ENCODE data around the gene PLXNA4. TPM values are rescaled to one million over a fixed set of nuclear protein-coding genes. Genes with fewer than 3 reads are reported as not detected.

Gene PLXNA4
- polyA plus RNA-seq, 1 donor (not counting 4 experiments of a cell fraction or from before 2014, with no cell fraction given) = 0.01 TPM

GRCh38 chr7:132497098-132497497, 79.2 kb downstream of the PLXNA4 start:
- H3K9me3 ChIP-seq (ENCODE audit: control insufficient read depth, low read depth, low read length) = no peaks in the 10 kb centered on the region
- DNase-seq (ENCODE audit: low read depth, low spot score) (no peak), FAIRE-seq (no peak)
- H3K4me2 ChIP-seq (ENCODE audit: control insufficient read depth, extremely low read depth, insufficient read depth, low read depth, low read length) = no peak overlapping the region
- H3K9ac ChIP-seq (ENCODE audit: control insufficient read depth, extremely low read depth, insufficient read depth, low read length) = no peak overlapping the region
- no peaks in the 10 kb centered on the region for H3K79me2 ChIP-seq (ENCODE audit: control insufficient read depth, insufficient read depth, low read length)
- no peak overlapping the region for H2AFZ ChIP-seq (ENCODE audit: control insufficient read depth, low read length)
- no peak overlapping the region for H3K4me3 ChIP-seq (ENCODE audit: control insufficient read depth in 2 of 3, extremely low read depth in 1 of 3, insufficient read depth in 2 of 3, low read depth in 1 of 3, low read length in 3 of 3)
- H3K36me3 ChIP-seq (ENCODE audit: control insufficient read depth in 2 of 2, extremely low read depth in 1 of 2, insufficient read depth in 2 of 2, low read length in 2 of 2) = no peaks in the 10 kb centered on the region
- H4K20me1 ChIP-seq (ENCODE audit: control insufficient read depth, extremely low read depth, insufficient read depth, low read length) = no peaks in the 10 kb centered on the region
- TF ChIP-seq EZH2 (IDR thresholded peaks at IDR 0.05; ENCODE audit: low read length) (no peak), CTCF (optimal IDR thresholded peaks at IDR 0.05 in 1 of 3, IDR thresholded peaks at IDR 0.05 in 1 of 3, conservative IDR thresholded peaks at IDR 0.05 in 1 of 3; ENCODE audit: extremely low read depth in 1 of 3, insufficient read depth in 2 of 3, low read length in 3 of 3) (no peak)
- peaks cover 10% of the 10 kb centered on the region for H3K27me3 ChIP-seq (ENCODE audit: control insufficient read depth, extremely low read depth, insufficient read depth, low read length)
- no peak overlapping the region for H3K27ac ChIP-seq (ENCODE audit: control insufficient read depth, insufficient read depth, low read length)
- H3K4me1 ChIP-seq (ENCODE audit: control insufficient read depth, extremely low read depth, insufficient read depth, low read length) = no peaks in the 10 kb centered on the region
- no peaks in the 10 kb centered on the region for H3K9me1 ChIP-seq (ENCODE audit: control insufficient read depth, extremely low read depth, insufficient read depth, low read length)
- dilution Hi-C loops (cut with MboI; ENCODE audit: extremely low pct_ligation_motif_present, low sequenced_read_pairs) = no loop called here

- peaks cover 10% of the 10 kb centered on the region for H3K27me3 ChIP-seq (ENCODE audit: control insufficient read depth, extremely low read depth, insufficient read depth, low read length)
- no peak overlapping the region for H3K4me3 ChIP-seq (ENCODE audit: control insufficient read depth in 2 of 3, extremely low read depth in 1 of 3, insufficient read depth in 2 of 3, low read depth in 1 of 3, low read length in 3 of 3)
- dilution Hi-C loops (cut with MboI; ENCODE audit: extremely low pct_ligation_motif_present, low sequenced_read_pairs) = no loop called here
- DNase-seq (ENCODE audit: low read depth, low spot score) (no peak), FAIRE-seq (no peak)
- TF ChIP-seq CTCF (optimal IDR thresholded peaks at IDR 0.05 in 1 of 3, IDR thresholded peaks at IDR 0.05 in 1 of 3, conservative IDR thresholded peaks at IDR 0.05 in 1 of 3; ENCODE audit: extremely low read depth in 1 of 3, insufficient read depth in 2 of 3, low read length in 3 of 3) = no peak
- no peak for TF ChIP-seq EZH2 (IDR thresholded peaks at IDR 0.05; ENCODE audit: low read length)
- H3K9me3 ChIP-seq (ENCODE audit: control insufficient read depth, low read depth, low read length) = no peaks in the 10 kb centered on the region
- no peaks in the 10 kb centered on the region for H3K9me1 ChIP-seq (ENCODE audit: control insufficient read depth, extremely low read depth, insufficient read depth, low read length)
- no peak overlapping the region for H3K27ac ChIP-seq (ENCODE audit: control insufficient read depth, insufficient read depth, low read length)
- no peak overlapping the region for H2AFZ ChIP-seq (ENCODE audit: control insufficient read depth, low read length)
- H4K20me1 ChIP-seq (ENCODE audit: control insufficient read depth, extremely low read depth, insufficient read depth, low read length) = no peaks in the 10 kb centered on the region
- H3K36me3 ChIP-seq (ENCODE audit: control insufficient read depth in 2 of 2, extremely low read depth in 1 of 2, insufficient read depth in 2 of 2, low read length in 2 of 2) = no peaks in the 10 kb centered on the region
- H3K4me1 ChIP-seq (ENCODE audit: control insufficient read depth, extremely low read depth, insufficient read depth, low read length) = no peaks in the 10 kb centered on the region
- H3K4me2 ChIP-seq (ENCODE audit: control insufficient read depth, extremely low read depth, insufficient read depth, low read depth, low read length) = no peak overlapping the region
- no peak overlapping the region for H3K9ac ChIP-seq (ENCODE audit: control insufficient read depth, extremely low read depth, insufficient read depth, low read length)
- no peaks in the 10 kb centered on the region for H3K79me2 ChIP-seq (ENCODE audit: control insufficient read depth, insufficient read depth, low read length)
Observed at GRCh38 chr7:132495936-132496335, 80.3 kb downstream of the PLXNA4 start.

Data from keratinocyte (primary cell).